ENCODE results near the gene NFAT5. TPM values are rescaled to one million over a fixed set of nuclear protein-coding genes. Genes with fewer than 3 reads are reported as not detected.

The NFAT5 gene
- total and polyA plus RNA-seq, 7 experiments from 2014 or later, result 7.7 to 35.5 (median 29.3) TPM

GRCh38 chr16:69741951-69742904, 176.5 kb downstream of the NFAT5 start:
- H3K27me3 ChIP-seq (ENCODE audit: control insufficient read depth in 2 of 2, insufficient read depth in 2 of 2, low read length in 2 of 2), result no peaks in the 10 kb centered on the region
- H3K4me3 Mint-ChIP-seq, result no peak overlapping the region
- H3K27ac Mint-ChIP-seq, result no peak overlapping the region
- POLR2A ChIA-PET, result no interaction called here
- H3K9me3 Mint-ChIP-seq, result no peaks in the 10 kb centered on the region
- CTCF ChIA-PET, result interaction anchor here (0.6 kb wide), 1 partner anchor 133 kb away, joined by 4 read pairs; no protein-coding TSS in a partner anchor
- H3K4me1 ChIP-seq (ENCODE audit: control insufficient read depth in 2 of 2, insufficient read depth in 2 of 2, low read length in 2 of 2), result no peaks in the 10 kb centered on the region
- intact Hi-C loops (cut with micrococcal nuclease), result loop anchor here in 1 of 2 donors (2.0 kb wide), 1 partner anchor 15 kb away; the partner anchor contains the start of gene NQO1
- H3K36me3 ChIP-seq (ENCODE audit: control insufficient read depth in 2 of 3, insufficient read depth in 3 of 3, low read length in 3 of 3), result peaks cover 12 to 71% (median 20%) of the 10 kb centered on the region in 3 experiments
- no peak overlapping the region for H3K27ac ChIP-seq (ENCODE audit: low read depth, low read length)
- H3K27me3 Mint-ChIP-seq, result no peaks in the 10 kb centered on the region
- no peak for ATAC-seq
- no peak for DNase-seq
- H3K4me3 ChIP-seq (ENCODE audit: low read length), result no peak overlapping the region
- H3K4me1 Mint-ChIP-seq, result peaks cover 0 to 8% (median 0%) of the 10 kb centered on the region in 7 donors
- H3K9me3 ChIP-seq (ENCODE audit: control insufficient read depth in 2 of 3, low read length in 3 of 3), result no peaks in the 10 kb centered on the region
- peaks cover 13 to 48% (median 25%) of the 10 kb centered on the region in 5 donors for H3K36me3 Mint-ChIP-seq

DNA sequence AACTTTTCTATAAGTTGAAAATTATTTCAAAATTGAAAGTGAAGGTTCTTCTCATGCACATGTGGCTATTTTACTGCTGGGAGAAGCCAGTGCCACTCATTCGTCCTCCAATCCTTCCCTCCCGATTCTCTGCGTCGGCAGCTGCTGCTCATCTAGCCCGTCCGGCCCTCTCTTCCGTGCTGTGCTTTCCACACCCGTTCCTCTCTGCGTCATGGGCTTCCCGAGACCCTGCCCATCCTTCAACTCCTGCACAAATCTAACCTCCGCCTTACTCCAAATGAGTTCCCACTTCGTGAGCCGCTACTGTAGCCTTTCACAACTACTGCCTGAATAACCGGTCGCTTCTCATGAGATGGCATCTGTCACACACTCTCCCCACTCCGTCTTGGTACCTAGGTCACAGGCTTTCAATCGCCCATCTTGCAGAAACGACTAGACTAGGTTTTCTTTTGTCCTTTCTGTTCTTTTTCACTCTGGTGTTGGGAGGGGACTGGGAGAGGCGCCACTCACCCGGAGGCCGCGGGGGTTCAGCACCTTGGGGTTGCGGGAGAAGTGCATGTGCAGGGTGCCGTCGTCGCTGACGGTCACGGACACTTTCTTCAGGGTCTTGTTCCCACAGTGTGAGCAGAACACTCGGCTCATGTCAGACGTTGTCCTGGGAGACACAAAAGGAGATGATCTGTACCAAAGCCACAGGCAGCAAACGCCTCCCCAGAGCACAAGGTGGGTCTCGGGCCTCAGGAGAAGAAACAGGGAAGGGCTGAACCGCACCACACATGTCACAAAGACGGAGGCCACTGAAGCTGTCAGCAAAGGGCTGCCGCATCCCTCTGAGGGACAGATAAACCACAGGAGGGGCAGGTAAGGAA, 178.8 kb downstream of the NFAT5 start:
- DNase-seq, result no peak
- no peaks in the 10 kb centered on the region for H3K4me1 ChIP-seq (ENCODE audit: control insufficient read depth in 2 of 2, insufficient read depth in 2 of 2, low read length in 2 of 2)
- Mint-ChIP-seq H3K4me1 (peaks cover 0 to 8% (median 2%) of the 10 kb centered on the region in 7 donors), H3K9me3 (no peaks in the 10 kb centered on the region), H3K27ac (peak overlapping the region in 2 of 9 donors; percentile 47 to 88), H3K4me3 (no peak overlapping the region), H3K36me3 (peaks cover 13 to 63% (median 36%) of the 10 kb centered on the region in 5 donors), H3K27me3 (no peaks in the 10 kb centered on the region)
- H3K4me3 ChIP-seq (ENCODE audit: low read length), result no peak overlapping the region
- H3K27ac ChIP-seq (ENCODE audit: low read depth, low read length), result no peak overlapping the region
- CTCF ChIA-PET, result no interaction called here
- intact Hi-C loops (cut with micrococcal nuclease), result no loop called here
- peaks cover 12 to 92% (median 39%) of the 10 kb centered on the region in 3 experiments for H3K36me3 ChIP-seq (ENCODE audit: control insufficient read depth in 2 of 3, insufficient read depth in 3 of 3, low read length in 3 of 3)
- no peaks in the 10 kb centered on the region for H3K9me3 ChIP-seq (ENCODE audit: control insufficient read depth in 2 of 3, low read length in 3 of 3)
- no peak for ATAC-seq
- POLR2A ChIA-PET, result interaction anchor here (0.6 to 1.6 kb wide), 2 partner anchors 10 to 93 kb away, joined by 3 to 7 read pairs; partner anchors contain the start of gene NOB1
- no peaks in the 10 kb centered on the region for H3K27me3 ChIP-seq (ENCODE audit: control insufficient read depth in 2 of 2, insufficient read depth in 2 of 2, low read length in 2 of 2)

GRCh38 chr16:69745232-69745612, 179.5 kb downstream of the NFAT5 start:
- Mint-ChIP-seq H3K36me3 (peaks cover 13 to 62% (median 36%) of the 10 kb centered on the region in 5 donors), H3K27ac (peak overlapping the region in 1 of 9 donors; percentile 32), H3K4me3 (no peak overlapping the region), H3K27me3 (no peaks in the 10 kb centered on the region), H3K4me1 (peaks cover 0 to 8% (median 2%) of the 10 kb centered on the region in 7 donors), H3K9me3 (no peaks in the 10 kb centered on the region)
- ChIA-PET POLR2A (interaction anchor here (0.5 to 1.6 kb wide), 3 partner anchors 9 to 182 kb away, joined by 3 to 7 read pairs (median 3); partner anchors contain the start of gene NOB1), CTCF (interaction anchor here (1.3 kb wide), 1 partner anchor 9 kb away, joined by 4 read pairs; the partner anchor contains the start of gene NOB1)
- H3K36me3 ChIP-seq (ENCODE audit: control insufficient read depth in 2 of 3, insufficient read depth in 3 of 3, low read length in 3 of 3), result peaks cover 12 to 95% (median 41%) of the 10 kb centered on the region in 3 experiments
- no peaks in the 10 kb centered on the region for H3K4me1 ChIP-seq (ENCODE audit: control insufficient read depth in 2 of 2, insufficient read depth in 2 of 2, low read length in 2 of 2)
- H3K9me3 ChIP-seq (ENCODE audit: control insufficient read depth in 2 of 3, low read length in 3 of 3), result no peaks in the 10 kb centered on the region
- intact Hi-C loops (cut with micrococcal nuclease), result no loop called here
- ATAC-seq (no peak), DNase-seq (no peak)
- no peak overlapping the region for H3K27ac ChIP-seq (ENCODE audit: low read depth, low read length)
- H3K4me3 ChIP-seq (ENCODE audit: low read length), result no peak overlapping the region
- no peaks in the 10 kb centered on the region for H3K27me3 ChIP-seq (ENCODE audit: control insufficient read depth in 2 of 2, insufficient read depth in 2 of 2, low read length in 2 of 2)

DNA sequence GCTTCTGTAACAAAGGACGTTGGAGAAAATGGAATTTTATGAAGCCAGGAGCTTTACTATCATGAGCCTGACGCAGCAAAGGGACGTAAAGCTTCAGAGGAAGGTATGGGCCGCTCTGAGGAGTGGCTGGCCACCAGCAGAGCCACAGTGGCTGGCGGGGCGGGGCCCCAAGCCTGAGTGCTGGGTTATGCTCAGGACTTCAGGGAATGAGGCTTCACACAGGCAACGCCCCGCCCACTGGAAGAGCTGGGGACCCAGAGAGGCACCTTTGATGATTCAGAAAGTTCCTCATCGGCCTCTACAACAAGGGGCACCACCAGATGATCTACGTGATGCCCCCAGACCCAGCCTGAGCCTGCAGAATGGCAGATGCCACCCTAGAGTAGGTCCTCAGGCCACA, 180.2 kb downstream of the NFAT5 start:
- POLR2A ChIA-PET, result interaction anchor here (0.5 to 1.6 kb wide), 2 partner anchors 8 to 181 kb away, joined by 3 to 7 read pairs; partner anchors contain the start of gene NOB1
- Mint-ChIP-seq H3K36me3 (peaks cover 13 to 64% (median 34%) of the 10 kb centered on the region in 5 donors), H3K27ac (peak overlapping the region in 2 of 9 donors; percentile 5 to 32)

GRCh38 chr16:69747115-69747514, 181.3 kb downstream of the NFAT5 start:
- no peak overlapping the region for H3K4me3 ChIP-seq (ENCODE audit: low read length)
- Mint-ChIP-seq H3K4me3 (no peak overlapping the region), H3K27ac (peak overlapping the region in 2 of 9 donors; percentile 9 to 78), H3K9me3 (no peaks in the 10 kb centered on the region), H3K4me1 (peaks cover 2 to 9% (median 5%) of the 10 kb centered on the region in 7 donors), H3K36me3 (peaks cover 13 to 64% (median 28%) of the 10 kb centered on the region in 5 donors), H3K27me3 (no peaks in the 10 kb centered on the region)
- ATAC-seq (no peak), DNase-seq (no peak)
- no peaks in the 10 kb centered on the region for H3K4me1 ChIP-seq (ENCODE audit: control insufficient read depth in 2 of 2, insufficient read depth in 2 of 2, low read length in 2 of 2)
- intact Hi-C loops (cut with micrococcal nuclease), result no loop called here
- peaks cover 17 to 94% (median 44%) of the 10 kb centered on the region in 3 experiments for H3K36me3 ChIP-seq (ENCODE audit: control insufficient read depth in 2 of 3, insufficient read depth in 3 of 3, low read length in 3 of 3)
- H3K27me3 ChIP-seq (ENCODE audit: control insufficient read depth in 2 of 2, insufficient read depth in 2 of 2, low read length in 2 of 2), result no peaks in the 10 kb centered on the region
- POLR2A ChIA-PET, result interaction anchor here (1.6 kb wide), 1 partner anchor 15 kb away, joined by 4 read pairs; no protein-coding TSS in a partner anchor
- no peak overlapping the region for H3K27ac ChIP-seq (ENCODE audit: low read depth, low read length)
- H3K9me3 ChIP-seq (ENCODE audit: control insufficient read depth in 2 of 3, low read length in 3 of 3), result no peaks in the 10 kb centered on the region
- CTCF ChIA-PET, result no interaction called here

More for the DNA sequence above, 180.2 kb downstream of the NFAT5 start:
- DNase-seq (no peak), ATAC-seq (no peak)
- H3K27ac ChIP-seq (ENCODE audit: low read depth, low read length), result no peak overlapping the region
- Mint-ChIP-seq H3K9me3 (no peaks in the 10 kb centered on the region), H3K4me3 (no peak overlapping the region), H3K4me1 (peaks cover 0 to 8% (median 3%) of the 10 kb centered on the region in 7 donors), H3K27me3 (no peaks in the 10 kb centered on the region)
- CTCF ChIA-PET, result interaction anchor here (1.3 kb wide), 1 partner anchor 9 kb away, joined by 4 read pairs; the partner anchor contains the start of gene NOB1
- H3K4me3 ChIP-seq (ENCODE audit: low read length), result no peak overlapping the region
- no peaks in the 10 kb centered on the region for H3K4me1 ChIP-seq (ENCODE audit: control insufficient read depth in 2 of 2, insufficient read depth in 2 of 2, low read length in 2 of 2)
- no peaks in the 10 kb centered on the region for H3K27me3 ChIP-seq (ENCODE audit: control insufficient read depth in 2 of 2, insufficient read depth in 2 of 2, low read length in 2 of 2)
- peaks cover 17 to 97% (median 44%) of the 10 kb centered on the region in 3 experiments for H3K36me3 ChIP-seq (ENCODE audit: control insufficient read depth in 2 of 3, insufficient read depth in 3 of 3, low read length in 3 of 3)
- no peaks in the 10 kb centered on the region for H3K9me3 ChIP-seq (ENCODE audit: control insufficient read depth in 2 of 3, low read length in 3 of 3)
- intact Hi-C loops (cut with micrococcal nuclease), result no loop called here

Measured in naive thymus-derived CD4-positive, alpha-beta T cell (primary cell).